Fibroblast of skin of left biceps (primary cell): ENCODE results near the gene PRKCE.

ENCODE experiments used
- DNase-seq, 2 experiments: peaks; one replicate each; pipeline ENCODE4 v3.0.0-alpha.2; 2013; ENCODE audit warnings: low read depth in 2 of 2

Gene PRKCE

GRCh38 chr2:46074501-46074900 lies 423.0 kb downstream of the PRKCE start:
- no peak for DNase-seq

- no peak for DNase-seq
These were observed 424.4 kb downstream of the PRKCE start for GRCh38 chr2:46075848-46076247.

GRCh38 chr2:46076251-46076650 lies 424.8 kb downstream of the PRKCE start:
- no peak for DNase-seq

GRCh38 chr2:46076875-46077274 lies 425.4 kb downstream of the PRKCE start:
- no peak for DNase-seq

GRCh38 chr2:46077522-46078107 lies 426.1 kb downstream of the PRKCE start:
- DNase-seq, result no peak

DNA sequence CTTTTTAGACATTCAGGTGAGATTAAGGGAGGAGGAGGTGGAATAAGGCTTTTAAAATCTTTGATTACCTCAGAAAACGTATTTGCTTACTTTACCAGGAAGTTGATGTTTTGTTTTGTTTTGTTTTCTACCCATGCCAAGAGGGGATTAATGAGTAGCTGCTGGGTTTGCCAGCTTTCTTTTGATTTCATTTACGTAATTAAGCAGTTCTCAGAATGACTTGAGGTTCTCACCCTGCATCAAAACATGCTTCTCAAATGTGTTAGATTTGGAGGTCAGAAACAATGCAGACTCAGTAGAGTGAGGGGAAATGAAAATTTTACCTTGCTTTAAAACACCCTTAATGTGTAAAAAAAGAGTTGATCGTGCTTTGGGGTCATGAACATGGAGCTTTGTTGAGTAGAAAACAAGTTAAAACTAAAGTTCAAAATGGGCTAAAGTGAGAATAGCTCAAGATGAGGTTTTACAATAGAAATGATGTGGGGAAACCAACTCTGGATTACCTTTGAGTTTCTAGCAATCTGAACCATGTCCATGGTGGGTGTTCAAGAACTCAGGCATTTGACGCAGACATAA lies 428.6 kb downstream of the PRKCE start:
- DNase-seq, result no peak

DNA sequence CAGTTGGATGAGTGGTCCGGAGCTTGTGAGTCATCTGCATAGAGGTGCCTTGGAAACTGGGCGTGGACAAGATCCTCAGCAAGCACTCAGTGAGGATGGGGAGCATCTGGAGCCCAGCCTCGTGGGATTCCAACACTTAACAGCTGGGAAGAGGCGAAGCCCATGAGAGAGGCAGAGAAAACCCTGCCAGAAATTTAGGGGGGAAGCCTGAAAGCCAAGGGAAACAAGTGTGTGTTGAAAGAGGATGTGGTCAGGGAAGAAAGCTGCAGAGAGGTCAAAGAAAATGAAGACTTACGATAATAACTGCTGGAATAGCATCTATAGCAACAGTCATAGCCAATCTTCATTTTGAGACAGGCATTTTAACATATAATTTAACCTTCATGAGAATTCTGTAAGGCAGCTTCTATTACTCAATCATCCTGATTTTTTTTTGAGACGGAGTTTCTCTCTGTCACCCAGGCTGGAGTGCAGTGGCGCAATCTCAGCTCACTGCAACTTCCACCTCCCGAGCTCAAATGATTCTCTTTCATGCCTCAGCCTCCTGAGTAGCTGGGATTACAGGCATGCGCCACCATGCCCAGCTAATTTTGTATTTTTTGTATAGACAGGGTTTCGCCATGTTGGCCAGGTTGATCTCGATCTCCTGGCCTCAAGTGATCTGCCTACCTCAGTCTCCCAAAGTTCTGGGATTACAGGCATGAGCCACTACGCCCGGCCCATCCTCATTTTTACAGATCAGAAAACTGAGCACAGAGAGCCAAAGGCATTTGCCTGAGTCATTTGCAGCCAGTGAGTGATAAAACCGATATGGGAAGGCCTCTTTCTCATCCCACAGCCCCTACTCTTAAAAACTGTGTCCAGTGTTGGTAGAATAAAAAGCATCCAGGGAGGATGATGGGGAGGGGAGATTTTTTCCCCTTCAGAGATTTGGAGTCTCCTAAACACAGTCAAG lies 431.3 kb downstream of the PRKCE start:
- peak; percentile 91 to 93 for DNase-seq

GRCh38 chr2:46086578-46087070 lies 435.1 kb downstream of the PRKCE start:
- no peak for DNase-seq

GRCh38 chr2:46087492-46087891 lies 436.0 kb downstream of the PRKCE start:
- DNase-seq, result no peak

- DNase-seq, result no peak
These were observed 439.5 kb downstream of the PRKCE start for GRCh38 chr2:46091004-46091403.

- no peak for DNase-seq
These were observed 440.6 kb downstream of the PRKCE start for GRCh38 chr2:46091961-46092667.

GRCh38 chr2:46094689-46095088 lies 443.2 kb downstream of the PRKCE start:
- DNase-seq, result no peak

- DNase-seq, result no peak
These were observed 444.4 kb downstream of the PRKCE start for GRCh38 chr2:46095830-46096229.

DNA sequence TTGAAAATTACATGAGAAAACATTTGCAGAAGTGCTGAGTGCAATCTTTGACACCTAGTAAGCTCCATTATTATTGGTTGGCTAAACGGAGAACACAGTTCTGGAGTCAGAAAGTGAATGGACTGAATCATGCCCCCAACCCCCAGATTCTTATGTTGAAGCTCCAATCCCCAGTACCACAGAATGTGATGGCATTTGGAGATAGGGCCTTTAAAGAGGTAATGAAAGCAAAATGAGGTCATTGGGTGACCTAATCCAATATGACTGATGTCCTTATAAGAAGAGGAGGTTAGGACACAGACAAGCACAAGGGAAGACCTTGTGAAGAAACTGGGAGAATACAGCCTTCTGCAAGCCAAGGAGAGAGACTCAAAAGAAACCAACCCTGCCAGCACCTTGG lies 444.8 kb downstream of the PRKCE start:
- no peak for DNase-seq

- DNase-seq, result peak; percentile 93
These were observed 446.4 kb downstream of the PRKCE start for GRCh38 chr2:46097714-46098480.

- DNase-seq, result peak; percentile 61 to 62
These were observed 447.2 kb downstream of the PRKCE start for GRCh38 chr2:46098621-46099062.

DNA sequence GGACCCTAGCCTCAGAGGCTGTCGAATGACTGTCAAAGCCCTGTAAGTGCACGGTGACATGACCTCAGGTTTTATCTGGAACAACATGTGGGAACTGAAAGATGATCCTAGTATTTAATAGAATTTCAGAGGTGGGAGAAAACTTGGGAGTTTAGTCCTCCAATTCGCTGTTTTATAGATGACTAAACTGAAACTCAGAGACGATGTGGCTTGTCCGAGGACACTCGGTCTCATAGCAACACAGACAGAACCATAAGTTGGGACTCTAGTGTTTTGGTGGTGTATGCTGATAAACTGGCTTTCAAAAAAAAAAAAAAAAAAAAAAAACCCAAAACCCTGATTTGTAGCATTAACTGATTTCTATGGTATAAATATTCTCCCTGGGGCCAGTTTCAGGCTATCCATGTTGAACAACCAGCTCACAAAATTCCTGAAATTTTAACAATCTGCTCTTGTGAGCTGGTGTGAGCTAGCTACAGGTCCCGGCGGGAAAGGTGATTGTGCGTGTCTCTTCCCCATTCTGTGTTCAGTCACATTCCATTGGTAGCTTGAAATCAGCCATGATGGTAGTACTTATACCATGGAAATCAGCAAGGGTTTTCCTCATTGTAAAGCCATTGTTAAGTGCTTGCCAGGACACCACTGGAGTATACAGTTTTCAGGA lies 450.2 kb downstream of the PRKCE start:
- DNase-seq, result no peak

DNA sequence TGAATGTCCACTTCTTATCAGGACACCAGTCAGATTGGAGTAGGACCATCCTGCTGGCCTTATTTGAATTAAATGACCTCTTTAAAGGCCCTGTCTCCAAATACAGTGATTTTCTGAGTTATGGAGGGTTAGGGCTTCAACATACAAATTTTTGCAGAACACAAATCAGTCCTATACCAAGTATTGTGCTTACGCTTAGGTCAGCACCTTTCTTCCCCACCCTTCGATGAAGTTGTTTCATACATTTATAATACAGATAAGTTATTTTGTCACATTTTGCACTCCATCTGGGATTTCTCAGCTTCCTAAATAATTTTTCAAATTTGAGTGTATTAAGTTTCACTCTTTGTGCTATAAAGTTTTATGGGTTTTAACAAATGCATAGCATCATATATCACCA lies 455.2 kb downstream of the PRKCE start:
- DNase-seq, result no peak

DNA sequence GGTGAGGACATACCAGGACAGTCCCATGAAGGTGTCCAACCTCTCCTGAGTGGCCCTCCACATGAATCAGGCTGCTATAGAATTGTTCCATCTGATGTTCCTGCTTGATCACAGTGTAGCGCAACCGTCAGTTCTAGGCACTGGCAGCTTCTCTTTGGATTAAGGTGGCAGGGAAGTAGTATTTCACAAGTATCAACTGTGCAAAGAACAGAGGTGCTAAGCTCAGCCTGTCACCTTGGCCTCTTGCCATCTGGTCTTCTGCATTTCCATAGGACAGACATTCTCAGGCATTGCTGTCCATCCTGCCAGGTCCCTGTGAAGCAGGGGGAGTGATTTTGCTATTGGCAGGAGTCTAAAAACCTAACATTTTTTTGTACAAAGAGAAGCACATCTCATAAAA lies 463.5 kb downstream of the PRKCE start:
- DNase-seq, result no peak

- no peak for DNase-seq
These were observed 464.7 kb downstream of the PRKCE start for GRCh38 chr2:46116150-46116549.

DNA sequence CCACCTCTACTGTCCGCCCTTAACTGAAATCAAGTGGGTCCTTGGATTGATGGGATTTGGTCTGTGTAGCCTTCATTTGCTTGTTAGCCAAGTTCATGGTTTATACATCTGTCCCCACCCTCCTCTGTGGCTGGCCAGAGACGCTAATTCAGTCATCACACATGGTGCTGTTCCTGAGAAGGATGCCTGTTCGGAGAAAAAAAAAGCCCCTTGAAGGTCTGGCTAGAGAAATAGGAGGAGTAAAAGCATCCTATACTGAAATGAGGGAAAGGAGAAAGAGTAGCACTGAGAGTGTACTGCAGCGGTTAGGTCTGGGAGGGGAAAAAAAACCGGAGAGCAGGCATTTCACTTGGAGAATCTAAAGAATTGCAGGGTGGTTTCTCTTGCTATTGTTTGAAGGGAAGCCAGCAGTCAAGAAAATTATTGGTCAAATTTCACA lies 465.1 kb downstream of the PRKCE start:
- no peak for DNase-seq
